Keratinocyte (primary cell): ENCODE data around the gene ABCA3. TPM values are rescaled to one million over a fixed set of nuclear protein-coding genes. Genes with fewer than 3 reads are reported as not detected.
"Not testable (repeated sequence)": the region's sequence is repeated elsewhere in the genome, so short reads cannot be mapped to it uniquely, and the experiment has no call there.

Experiments used
- DNase-seq: peaks from one replicate; pipeline ENCODE4 v3.0.0-alpha.2; 2011; ENCODE audit warnings: low read depth, missing footprints, low spot score
- FAIRE-seq: peaks from 2 replicates; lab custom pipeline; 2011; peaks lifted over from hg19 to GRCh38; lab: Jason Lieb, UNC
- H2AFZ ChIP-seq: 2 replicates; pipeline ENCODE4 v1.6.0; 2012; ENCODE audit warnings: low read length, control low read depth, inconsistent platforms; ENCODE audit not compliant: control insufficient read depth
- H3K27ac ChIP-seq: 2 replicates; pipeline ENCODE4 v1.5.1; 2011; ENCODE audit warnings: low read length; ENCODE audit not compliant: control insufficient read depth, insufficient read depth
- H3K27me3 ChIP-seq: 3 replicates; pipeline ENCODE4 v1.6.0; 2011; ENCODE audit warnings: low read length; ENCODE audit not compliant: control insufficient read depth, insufficient read depth; ENCODE audit errors: extremely low read depth
- H3K36me3 ChIP-seq, 2 experiments: 2 replicates in 1 of 2; 3 replicates in 1 of 2; pipeline ENCODE4 v1.5.1; 2011; ENCODE audit warnings: low read length in 2 of 2, mild to moderate bottlenecking in 1 of 2; ENCODE audit not compliant: control insufficient read depth in 2 of 2, insufficient read depth in 2 of 2; ENCODE audit errors: extremely low read depth in 1 of 2
- H3K4me1 ChIP-seq: 3 replicates; pipeline ENCODE4 v1.5.1; 2011; ENCODE audit warnings: low read length; ENCODE audit not compliant: control insufficient read depth, insufficient read depth; ENCODE audit errors: extremely low read depth
- H3K4me2 ChIP-seq: 3 replicates; pipeline ENCODE4 v1.6.0; 2011; ENCODE audit warnings: low read depth, low read length; ENCODE audit not compliant: control insufficient read depth, insufficient read depth; ENCODE audit errors: extremely low read depth
- H3K4me3 ChIP-seq, 3 experiments: fragments of 200-600 bp in 1 of 3; sonication (generic) in 1 of 3; 2 replicates in 2 of 3; 3 replicates in 1 of 3; pipeline ENCODE4 v1.5.1; 2011 to 2016; ENCODE audit warnings: low read length in 3 of 3, mild to moderate bottlenecking in 3 of 3, control low read depth in 2 of 3, inconsistent platforms in 1 of 3, low read depth in 1 of 3, mixed read lengths in 1 of 3, mixed run types in 1 of 3, moderate library complexity in 1 of 3; ENCODE audit not compliant: control insufficient read depth in 2 of 3, insufficient read depth in 2 of 3; ENCODE audit errors: extremely low read depth in 1 of 3
- H3K79me2 ChIP-seq: 2 replicates; pipeline ENCODE4 v1.6.0; 2012; ENCODE audit warnings: low read length; ENCODE audit not compliant: control insufficient read depth, insufficient read depth
- H3K9ac ChIP-seq: 3 replicates; pipeline ENCODE4 v1.6.0; 2011; ENCODE audit warnings: low read length; ENCODE audit not compliant: control insufficient read depth, insufficient read depth; ENCODE audit errors: extremely low read depth
- H3K9me1 ChIP-seq: 3 replicates; pipeline ENCODE4 v1.6.0; 2011; ENCODE audit warnings: low read length; ENCODE audit not compliant: control insufficient read depth, insufficient read depth; ENCODE audit errors: extremely low read depth
- H3K9me3 ChIP-seq: 2 replicates; pipeline ENCODE4 v1.5.1; 2012; ENCODE audit warnings: low read depth, low read length; ENCODE audit not compliant: control insufficient read depth
- H4K20me1 ChIP-seq: 3 replicates; pipeline ENCODE4 v1.6.0; 2011; ENCODE audit warnings: low read length; ENCODE audit not compliant: control insufficient read depth, insufficient read depth; ENCODE audit errors: extremely low read depth
- CTCF ChIP-seq, 3 experiments: IDR thresholded peaks in 1 of 3; conservative IDR thresholded peaks in 1 of 3; optimal IDR thresholded peaks in 1 of 3; 2 replicates in 2 of 3; 3 replicates in 1 of 3; pipeline versions ENCODE3 to v1.5.1; 2011; ENCODE audit warnings: low read length in 3 of 3, mild to moderate bottlenecking in 3 of 3, moderate library complexity in 2 of 3, control low read depth in 1 of 3, inconsistent platforms in 1 of 3; ENCODE audit not compliant: insufficient read depth in 2 of 3; ENCODE audit errors: extremely low read depth in 1 of 3
- EZH2 ChIP-seq: IDR thresholded peaks from one replicate; pipeline ENCODE4 v1.6.1; 2012; ENCODE audit warnings: inconsistent platforms, mild to moderate bottlenecking, low read length, moderate library complexity
- dilution Hi-C: fragments of 300-500 bp; cut with MboI; formaldehyde crosslinking; loops from one replicate; pipeline ENCODE4 v1.7.0; 2020; ENCODE audit warnings: low sequenced_read_pairs; ENCODE audit not compliant: extremely low pct_ligation_motif_present
- polyA plus RNA-seq, 5 experiments: library from polyadenylated mRNA; depleted of rRNA in 3 of 5; stranded (reverse) in 3 of 5; stranded (forward) in 1 of 5; unstranded in 1 of 5; fragments of >200 nt; gene quantifications; 1 replicate in 1 of 5; 2 replicates in 3 of 5; 3 replicates in 1 of 5; pipeline versions ENCODE4 v1.2.1 to v1.2.3, GENCODE V29; 2011 to 2012; ENCODE audit warnings: missing spikeins in 2 of 5, low read depth in 1 of 5, low replicate concordance in 1 of 5

Gene ABCA3
- polyA plus RNA-seq, 1 donor (not counting 4 experiments of a cell fraction or from before 2014, with no cell fraction given), result 0.08 TPM

GRCh38 chr16:2260250-2260649, 80.3 kb downstream of the ABCA3 start:
- Histone ChIP-seq H3K4me1 (no peaks in the 10 kb centered on the region), H3K27ac (no peak overlapping the region), H2AFZ (no peak overlapping the region), H3K4me3 (no peak overlapping the region), H3K9me3 (no peaks in the 10 kb centered on the region), H3K9ac (no peak overlapping the region), H4K20me1 (peaks cover 30% of the 10 kb centered on the region), H3K9me1 (no peaks in the 10 kb centered on the region), H3K4me2 (no peak overlapping the region), H3K27me3 (no peaks in the 10 kb centered on the region), H3K36me3 (peaks cover 39 to 67% of the 10 kb centered on the region in 2 experiments), H3K79me2 (peaks cover 76% of the 10 kb centered on the region)
- DNase-seq (no peak), FAIRE-seq (no peak)
- TF ChIP-seq EZH2 (no peak), CTCF (optimal IDR thresholded peaks at IDR 0.05 in 1 of 3, IDR thresholded peaks at IDR 0.05 in 1 of 3, conservative IDR thresholded peaks at IDR 0.05 in 1 of 3; ENCODE audit: extremely low read depth in 1 of 3, insufficient read depth in 2 of 3, low read length in 3 of 3) (no peak)
- dilution Hi-C loops, result no loop called here

- H3K9me1 ChIP-seq, dilution Hi-C loops, H2AFZ ChIP-seq, H3K9ac ChIP-seq, FAIRE-seq, H3K4me2 ChIP-seq, H3K9me3 ChIP-seq, H3K27ac ChIP-seq, H3K4me3 ChIP-seq, H3K27me3 ChIP-seq, H3K4me1 ChIP-seq, DNase-seq: not testable (repeated sequence)
- peaks cover 41 to 58% of the 10 kb centered on the region in 2 experiments for H3K36me3 ChIP-seq
- peaks cover 59% of the 10 kb centered on the region for H3K79me2 ChIP-seq
- peaks cover 19% of the 10 kb centered on the region for H4K20me1 ChIP-seq
Observed at GRCh38 chr16:2258530-2258929, 82.0 kb downstream of the ABCA3 start.

- no peaks in the 10 kb centered on the region for H3K27me3 ChIP-seq
- no peak overlapping the region for H3K9ac ChIP-seq
- H3K9me3 ChIP-seq, result no peaks in the 10 kb centered on the region
- DNase-seq (no peak), FAIRE-seq (no peak)
- peaks cover 16% of the 10 kb centered on the region for H4K20me1 ChIP-seq
- no peak overlapping the region for H3K27ac ChIP-seq
- no peak overlapping the region for H2AFZ ChIP-seq
- peaks cover 38 to 54% of the 10 kb centered on the region in 2 experiments for H3K36me3 ChIP-seq
- no peaks in the 10 kb centered on the region for H3K4me1 ChIP-seq
- no peaks in the 10 kb centered on the region for H3K9me1 ChIP-seq
- H3K79me2 ChIP-seq, result peaks cover 50% of the 10 kb centered on the region
- no peak for TF ChIP-seq EZH2
- TF ChIP-seq CTCF (optimal IDR thresholded peaks at IDR 0.05 in 1 of 3, IDR thresholded peaks at IDR 0.05 in 1 of 3, conservative IDR thresholded peaks at IDR 0.05 in 1 of 3; ENCODE audit: extremely low read depth in 1 of 3, insufficient read depth in 2 of 3, low read length in 3 of 3), result no peak
- H3K4me3 ChIP-seq, result no peak overlapping the region
- H3K4me2 ChIP-seq, result no peak overlapping the region
- dilution Hi-C loops, result no loop called here
Observed at GRCh38 chr16:2257726-2258125, 82.8 kb downstream of the ABCA3 start.
